ENCODE data around the gene TMEM126B.
A peak's percentile ranks its signal among the peaks of the same experiment; 100 is the strongest.

TMEM126B gene

GRCh38 chr11:85682330-85683305 lies 54.2 kb downstream of the TMEM126B start:
- DNase-seq, result peak; percentile 57 to 71

- DNase-seq, result no peak
Observed at GRCh38 chr11:85685125-85685819, 56.9 kb downstream of the TMEM126B start.

- DNase-seq, result no peak
Observed at GRCh38 chr11:85685820-85686459, 57.5 kb downstream of the TMEM126B start, which contains the start of gene CCDC89. TSS of gene CCDC89 (minus strand) at chr11:85686195. CDS start at chr11:85686130, 65 bp downstream.
